22Rv1 (cell line): Measurements from ENCODE around the gene PSMD11.

Experiments used
- ZFX ChIP-seq: fragments of 450-650 bp; IDR thresholded peaks from 2 replicates; pipeline ENCODE4 v1.6.1; 2017; ENCODE audit warnings: antibody characterized with exemption, borderline replicate concordance
- TF ChIP-seq, protein P1 (sequence below): fragments of 450-650 bp; IDR thresholded peaks from 2 replicates; pipeline ENCODE4 v1.5.1; 2017; ENCODE audit warnings: mild to moderate bottlenecking

DNA sequence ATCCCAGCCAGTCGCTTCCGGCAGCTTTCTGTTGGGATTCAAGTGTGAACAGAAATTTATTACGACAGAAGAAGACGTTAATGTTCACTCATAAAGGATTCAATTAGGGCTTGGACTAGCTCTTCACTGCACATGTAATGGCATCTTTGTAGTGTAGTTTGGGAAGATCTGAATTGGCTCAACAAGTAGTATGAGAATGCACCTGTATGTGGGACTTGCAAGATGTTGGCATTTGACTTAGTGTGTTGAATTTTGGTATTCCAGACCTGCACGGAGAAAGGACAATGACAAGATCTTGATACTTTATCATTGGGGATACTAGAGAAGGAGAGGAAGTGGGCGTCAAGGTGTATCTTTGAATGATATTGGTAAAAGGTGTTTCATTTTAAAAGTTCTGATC is 1.2 kb downstream of the PSMD11 start:
- TF ChIP-seq, protein P1, sequence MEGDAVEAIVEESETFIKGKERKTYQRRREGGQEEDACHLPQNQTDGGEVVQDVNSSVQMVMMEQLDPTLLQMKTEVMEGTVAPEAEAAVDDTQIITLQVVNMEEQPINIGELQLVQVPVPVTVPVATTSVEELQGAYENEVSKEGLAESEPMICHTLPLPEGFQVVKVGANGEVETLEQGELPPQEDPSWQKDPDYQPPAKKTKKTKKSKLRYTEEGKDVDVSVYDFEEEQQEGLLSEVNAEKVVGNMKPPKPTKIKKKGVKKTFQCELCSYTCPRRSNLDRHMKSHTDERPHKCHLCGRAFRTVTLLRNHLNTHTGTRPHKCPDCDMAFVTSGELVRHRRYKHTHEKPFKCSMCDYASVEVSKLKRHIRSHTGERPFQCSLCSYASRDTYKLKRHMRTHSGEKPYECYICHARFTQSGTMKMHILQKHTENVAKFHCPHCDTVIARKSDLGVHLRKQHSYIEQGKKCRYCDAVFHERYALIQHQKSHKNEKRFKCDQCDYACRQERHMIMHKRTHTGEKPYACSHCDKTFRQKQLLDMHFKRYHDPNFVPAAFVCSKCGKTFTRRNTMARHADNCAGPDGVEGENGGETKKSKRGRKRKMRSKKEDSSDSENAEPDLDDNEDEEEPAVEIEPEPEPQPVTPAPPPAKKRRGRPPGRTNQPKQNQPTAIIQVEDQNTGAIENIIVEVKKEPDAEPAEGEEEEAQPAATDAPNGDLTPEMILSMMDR = no peak
- no peak for TF ChIP-seq ZFX
